ENCODE results near the gene SCAPER.
A peak's percentile ranks its signal among the peaks of the same experiment; 100 is the strongest.
"Not testable (repeated sequence)": the region's sequence is repeated elsewhere in the genome, so short reads cannot be mapped to it uniquely, and the experiment has no call there.

Gene SCAPER

GRCh38 chr15:76334438-76335306 is 570.5 kb downstream of the SCAPER start:
- DNase-seq = no peak

DNA sequence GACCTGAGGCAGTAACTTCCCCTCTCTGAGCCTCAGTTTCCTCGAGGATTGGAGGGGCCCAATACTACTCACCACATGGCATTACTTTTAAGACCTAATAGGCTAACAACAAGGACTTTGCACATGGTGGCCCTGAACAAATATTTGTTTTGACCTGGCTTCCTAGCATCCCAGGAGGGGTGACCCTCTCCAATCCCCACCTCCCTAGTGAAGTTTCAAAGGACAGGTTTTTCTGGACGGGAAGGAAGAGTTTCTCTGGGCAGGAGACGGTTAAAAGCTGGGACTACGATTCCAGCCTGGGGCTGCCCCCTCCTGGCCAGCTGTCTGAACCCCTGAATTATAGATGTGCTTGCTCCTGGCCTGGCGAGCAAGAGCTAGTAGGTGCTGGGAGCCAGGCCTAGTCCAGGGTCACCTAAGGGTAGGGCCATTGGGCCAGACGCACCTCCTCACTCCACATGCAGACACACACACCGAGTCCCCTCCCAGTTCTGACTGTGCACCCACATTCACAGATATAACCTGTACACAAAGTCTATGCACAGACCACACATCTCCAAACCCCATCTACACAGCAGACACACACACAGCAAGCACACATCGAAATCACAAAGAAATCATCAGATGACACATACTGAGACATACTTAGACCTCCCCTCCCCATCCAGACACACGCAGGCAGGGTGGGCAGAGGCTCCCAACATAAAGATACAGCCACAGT is 571.3 kb downstream of the SCAPER start:
- DNase-seq = no peak

DNA sequence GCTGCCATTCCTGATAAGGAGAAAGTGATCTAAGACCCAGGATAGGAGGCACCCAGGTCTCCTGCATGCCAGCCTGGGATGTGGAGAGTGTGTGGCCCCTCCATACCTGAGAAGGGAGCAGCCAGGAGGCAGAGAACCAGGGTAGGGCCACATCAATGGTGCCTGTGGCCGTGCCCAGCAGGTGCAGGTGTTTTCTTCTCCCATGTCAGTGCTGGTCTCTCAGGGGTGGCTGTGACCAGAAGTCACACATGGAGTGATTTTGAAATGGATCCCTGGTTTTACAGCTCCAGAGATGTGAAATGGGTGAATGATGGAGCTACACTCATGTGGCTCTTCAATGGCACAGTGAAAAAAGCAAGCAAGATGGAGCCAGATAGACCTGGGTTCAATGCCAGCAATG is 571.8 kb downstream of the SCAPER start:
- no peak for DNase-seq

DNA sequence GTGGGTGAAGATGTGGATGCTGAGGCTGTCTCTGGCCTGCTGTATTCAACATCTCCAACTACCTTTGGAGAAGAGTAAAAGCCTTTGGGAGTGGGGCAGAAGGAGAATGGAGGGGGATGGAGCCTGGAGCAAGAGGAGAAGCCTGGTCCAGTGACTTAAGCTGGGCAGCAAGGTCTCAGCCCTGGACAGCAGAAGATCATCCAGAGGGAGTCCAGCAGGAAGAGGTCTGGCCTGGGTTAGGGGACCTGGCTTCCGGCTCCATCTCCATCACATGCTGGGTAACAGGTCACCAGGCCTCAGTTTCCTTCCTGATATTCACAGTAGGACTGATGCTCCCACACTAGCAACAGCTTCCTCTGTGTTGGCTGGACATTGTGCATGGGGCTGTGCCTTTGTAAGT is 572.3 kb downstream of the SCAPER start:
- no peak for DNase-seq

DNA sequence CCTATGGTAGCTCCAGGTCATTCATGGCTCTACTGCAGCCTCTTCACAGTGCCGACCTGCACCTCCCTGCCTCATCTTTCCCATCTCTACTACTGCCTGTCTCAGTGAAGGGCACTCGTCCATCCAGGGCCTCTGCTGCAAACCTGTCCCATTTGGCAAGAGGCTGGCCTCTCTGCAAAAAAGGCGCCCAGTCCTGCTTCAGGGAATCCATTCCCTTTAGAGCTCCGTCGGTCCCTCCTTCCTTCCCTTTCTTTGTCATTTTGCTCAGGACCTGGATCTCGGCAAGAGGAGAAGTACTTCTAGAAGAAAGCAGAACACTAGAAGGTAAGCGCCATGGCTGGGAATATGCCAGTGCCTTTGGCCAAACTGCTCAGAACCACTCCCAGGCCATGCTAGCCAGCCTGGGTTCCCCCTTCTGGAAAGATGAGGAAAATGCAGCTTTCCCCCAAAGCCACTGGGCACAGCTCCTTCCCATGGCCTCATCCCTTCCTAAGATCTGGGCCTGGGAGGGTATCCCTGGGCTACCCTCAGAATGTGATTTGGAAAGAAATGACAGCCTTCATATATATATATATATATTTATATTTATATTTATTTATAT is 575.0 kb downstream of the SCAPER start:
- peak; percentile 32 for DNase-seq

GRCh38 chr15:76328958-76329357 is 576.2 kb downstream of the SCAPER start:
- DNase-seq = no peak

DNA sequence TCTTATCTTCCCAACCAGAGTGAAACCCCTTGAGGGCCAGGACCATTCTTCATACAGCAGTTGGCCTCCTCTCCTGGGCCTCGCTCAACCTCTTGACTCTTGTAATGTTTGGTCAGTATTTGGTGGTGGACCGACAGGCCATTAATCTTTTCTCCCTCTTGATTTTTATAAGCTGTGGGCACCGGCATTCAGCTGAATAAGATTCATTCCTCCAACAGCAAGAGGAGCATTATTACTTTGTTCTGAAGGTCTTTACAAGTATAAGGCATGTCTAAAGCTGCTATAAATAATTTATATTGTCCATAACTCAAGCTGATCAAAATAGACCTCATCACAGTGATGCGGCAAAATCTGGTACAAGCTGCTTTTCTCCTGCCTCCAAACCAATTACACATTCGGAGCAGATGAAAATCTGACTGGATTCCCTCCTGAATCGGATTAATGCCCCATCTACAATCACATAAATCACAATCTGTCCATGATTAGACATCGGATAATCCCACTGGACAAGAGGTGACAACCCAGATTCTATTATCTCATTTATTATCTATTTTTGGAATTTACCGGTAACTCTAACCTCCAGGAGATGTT is 576.9 kb downstream of the SCAPER start:
- no peak for DNase-seq

GRCh38 chr15:76327191-76328105 is 577.7 kb downstream of the SCAPER start:
- DNase-seq = no peak

GRCh38 chr15:76325704-76326103 is 579.4 kb downstream of the SCAPER start:
- no peak for DNase-seq

GRCh38 chr15:76324066-76324465 is 581.1 kb downstream of the SCAPER start:
- no peak for DNase-seq

GRCh38 chr15:76321602-76322001 is 583.5 kb downstream of the SCAPER start:
- DNase-seq = no peak

GRCh38 chr15:76321171-76321570 is 584.0 kb downstream of the SCAPER start:
- DNase-seq = no peak

GRCh38 chr15:76320012-76320411 is 585.1 kb downstream of the SCAPER start:
- no peak for DNase-seq

- no peak for DNase-seq
Measured at GRCh38 chr15:76313731-76314130, 591.4 kb downstream of the SCAPER start.

- not testable (repeated sequence) for DNase-seq
Measured at GRCh38 chr15:76313175-76313567, 592.0 kb downstream of the SCAPER start.

DNA sequence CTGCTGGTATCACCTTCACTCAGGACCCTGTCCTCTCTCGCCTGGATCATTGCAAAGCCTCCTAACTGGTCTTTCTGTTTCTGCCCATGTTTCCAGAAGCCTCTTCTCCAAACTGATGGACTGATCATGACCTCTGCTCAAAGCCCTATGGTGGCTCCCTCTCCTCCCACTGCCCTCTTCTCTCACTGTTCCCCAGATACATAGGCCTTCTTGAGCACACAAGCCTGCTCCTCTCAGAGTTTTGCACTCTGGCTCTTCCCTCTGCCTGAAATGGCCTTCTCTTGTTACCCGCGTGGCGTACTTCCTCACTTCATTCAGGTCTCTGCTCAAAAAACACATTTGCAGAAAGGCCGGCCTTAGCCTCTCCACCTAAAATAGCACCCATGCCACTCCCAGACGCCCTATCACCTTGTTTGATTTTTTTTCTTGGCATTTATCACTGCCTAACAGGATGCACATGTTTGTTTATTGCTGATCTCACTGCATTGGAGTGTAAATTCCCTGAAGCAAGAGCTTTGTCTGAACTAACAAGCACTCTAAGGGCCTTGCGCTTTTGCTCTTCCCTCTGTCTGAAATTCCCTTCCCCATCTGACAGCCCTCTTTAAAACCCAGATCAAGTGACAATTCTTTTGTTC is 592.5 kb downstream of the SCAPER start:
- no peak for DNase-seq

- peak; percentile 87 for DNase-seq
Measured at GRCh38 chr15:76311100-76311953, 593.8 kb downstream of the SCAPER start, which contains the start of gene ETFA. Gene ETFA (minus strand): TSS chr15:76311469. CDS start chr15:76311388, 81 bp downstream.

- DNase-seq = peak; percentile 29
Measured at GRCh38 chr15:76310475-76311099, 594.6 kb downstream of the SCAPER start.

GRCh38 chr15:76309601-76310330 is 595.4 kb downstream of the SCAPER start:
- DNase-seq = no peak
